IMR-90 (cell line): ENCODE results near the gene CEACAM21.

ENCODE experiments used
- BHLHE40 ChIP-seq: fragments of 150-350 bp; IDR thresholded peaks from 2 replicates; pipeline ENCODE4 v1.6.1; 2016; ENCODE audit warnings: mild to moderate bottlenecking, low read depth, low read length
- FOS ChIP-seq: fragments of 150-350 bp; IDR thresholded peaks from 2 replicates; pipeline ENCODE4 v1.6.1; 2016; ENCODE audit warnings: low read depth, low read length
- MXI1 ChIP-seq: IDR thresholded peaks from 2 replicates; pipeline ENCODE4 v1.6.1; 2012; ENCODE audit warnings: low read depth, mild to moderate bottlenecking, low read length, moderate library complexity, borderline replicate concordance
- POLR2A ChIP-seq: IDR thresholded peaks from 2 replicates; pipeline ENCODE4 v1.6.1; 2012; ENCODE audit warnings: mild to moderate bottlenecking, low read depth, low read length
- RAD21 ChIP-seq: IDR thresholded peaks from 2 replicates; pipeline ENCODE4 v1.6.1; 2012; ENCODE audit warnings: low read length, improper control_type of control experiment
- RCOR1 ChIP-seq: IDR thresholded peaks from 2 replicates; pipeline ENCODE4 v1.6.1; 2012; ENCODE audit warnings: mild to moderate bottlenecking, low read length, improper control_type of control experiment; ENCODE audit not compliant: insufficient replicate concordance
- TF ChIP-seq, protein P1 (sequence below): conservative IDR thresholded peaks from 2 replicates; pipeline ENCODE4 v1.5.1; 2012; ENCODE audit warnings: mild to moderate bottlenecking, low read depth, low read length, improper control_type of control experiment
- TF ChIP-seq, protein P2 (sequence below): fragments of 150-350 bp; IDR thresholded peaks from 2 replicates; pipeline ENCODE4 v1.6.1; 2017; ENCODE audit warnings: mild to moderate bottlenecking, antibody characterized with exemption, low read length, low read depth

DNA sequence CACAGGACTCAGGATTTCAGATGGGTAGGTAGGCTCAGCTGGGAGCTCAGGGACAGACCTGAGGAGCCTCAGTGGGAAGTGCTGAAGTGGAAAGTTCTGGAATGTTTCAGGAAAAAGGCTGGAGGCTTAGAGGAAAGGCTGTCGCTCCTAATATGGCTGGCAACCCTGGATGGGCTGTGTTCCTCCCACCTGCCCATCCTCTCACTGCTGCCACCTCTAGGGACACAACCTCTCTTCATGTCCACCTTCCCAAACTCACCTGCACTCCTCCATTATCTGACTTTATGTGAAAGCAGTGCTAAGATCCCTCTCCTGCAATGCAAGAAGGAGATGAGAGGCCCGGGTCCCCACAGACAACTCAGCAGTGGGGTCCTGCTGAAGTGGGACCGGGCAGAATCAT, 5.8 kb upstream of the CEACAM21 start:
- TF ChIP-seq, protein P1, sequence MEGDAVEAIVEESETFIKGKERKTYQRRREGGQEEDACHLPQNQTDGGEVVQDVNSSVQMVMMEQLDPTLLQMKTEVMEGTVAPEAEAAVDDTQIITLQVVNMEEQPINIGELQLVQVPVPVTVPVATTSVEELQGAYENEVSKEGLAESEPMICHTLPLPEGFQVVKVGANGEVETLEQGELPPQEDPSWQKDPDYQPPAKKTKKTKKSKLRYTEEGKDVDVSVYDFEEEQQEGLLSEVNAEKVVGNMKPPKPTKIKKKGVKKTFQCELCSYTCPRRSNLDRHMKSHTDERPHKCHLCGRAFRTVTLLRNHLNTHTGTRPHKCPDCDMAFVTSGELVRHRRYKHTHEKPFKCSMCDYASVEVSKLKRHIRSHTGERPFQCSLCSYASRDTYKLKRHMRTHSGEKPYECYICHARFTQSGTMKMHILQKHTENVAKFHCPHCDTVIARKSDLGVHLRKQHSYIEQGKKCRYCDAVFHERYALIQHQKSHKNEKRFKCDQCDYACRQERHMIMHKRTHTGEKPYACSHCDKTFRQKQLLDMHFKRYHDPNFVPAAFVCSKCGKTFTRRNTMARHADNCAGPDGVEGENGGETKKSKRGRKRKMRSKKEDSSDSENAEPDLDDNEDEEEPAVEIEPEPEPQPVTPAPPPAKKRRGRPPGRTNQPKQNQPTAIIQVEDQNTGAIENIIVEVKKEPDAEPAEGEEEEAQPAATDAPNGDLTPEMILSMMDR: no peak
- TF ChIP-seq MXI1: no peak
- TF ChIP-seq POLR2A: no peak
- TF ChIP-seq FOS: no peak
- no peak for TF ChIP-seq RCOR1
- no peak for TF ChIP-seq BHLHE40
- TF ChIP-seq RAD21: no peak
- TF ChIP-seq, protein P2, sequence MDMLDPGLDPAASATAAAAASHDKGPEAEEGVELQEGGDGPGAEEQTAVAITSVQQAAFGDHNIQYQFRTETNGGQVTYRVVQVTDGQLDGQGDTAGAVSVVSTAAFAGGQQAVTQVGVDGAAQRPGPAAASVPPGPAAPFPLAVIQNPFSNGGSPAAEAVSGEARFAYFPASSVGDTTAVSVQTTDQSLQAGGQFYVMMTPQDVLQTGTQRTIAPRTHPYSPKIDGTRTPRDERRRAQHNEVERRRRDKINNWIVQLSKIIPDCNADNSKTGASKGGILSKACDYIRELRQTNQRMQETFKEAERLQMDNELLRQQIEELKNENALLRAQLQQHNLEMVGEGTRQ: no peak
